WTC11 (cell line): ENCODE measurements around the gene TOM1. TPM values are rescaled to one million over a fixed set of nuclear protein-coding genes. Genes with fewer than 3 reads are reported as not detected.

Experiments
- ATAC-seq: fragments of 200-7000 bp; cut with Tn5 transposase; 2 replicates; pipeline ENCODE4 v1.10.0; 2021; ENCODE audit warnings: mild to moderate bottlenecking, moderate library complexity
- CTCF ChIA-PET: fragments of 300-600 bp; sonication (Branson Sonifier 250); formaldehyde crosslinking; loops from one replicate; lab custom pipeline; 2021; ENCODE audit warnings: antibody characterized with exemption; lab: Charles Lee
- POLR2A ChIA-PET: fragments of 350-600 bp; sonication (Branson Sonifier 250); formaldehyde crosslinking; loops from one replicate; lab custom pipeline; 2021; ENCODE audit warnings: antibody characterized with exemption; lab: Charles Lee
- DNase-seq: peaks from one replicate; pipeline ENCODE4 v3.0.0; 2021; ENCODE audit warnings: low spot score
- H3K27ac Mint-ChIP-seq: 2 replicates; pipeline ENCODE4 v1.8.0; 2021; ENCODE audit warnings: mixed read lengths
- H3K27me3 Mint-ChIP-seq: 2 replicates; pipeline ENCODE4 v1.8.0; 2021; ENCODE audit warnings: low read depth, mild to moderate bottlenecking, moderate library complexity, mixed read lengths
- H3K36me3 Mint-ChIP-seq: 2 replicates; pipeline ENCODE4 v1.8.0; 2021; ENCODE audit warnings: mixed read lengths
- H3K4me1 Mint-ChIP-seq: 2 replicates; pipeline ENCODE4 v1.8.0; 2022; ENCODE audit warnings: mixed read lengths
- H3K4me3 Mint-ChIP-seq: 2 replicates; pipeline ENCODE4 v1.8.0; 2021; ENCODE audit warnings: mild to moderate bottlenecking, moderate library complexity, mixed read lengths
- H3K9me3 Mint-ChIP-seq: 2 replicates; pipeline ENCODE4 v1.8.0; 2021; ENCODE audit warnings: mixed read lengths
- E2F1 ChIP-seq: sonication (generic); formaldehyde crosslinking; IDR thresholded peaks from 2 replicates; pipeline ENCODE4 v1.8.0; 2022; ENCODE audit warnings: mild to moderate bottlenecking, missing genetic modification reagents
- HMGXB4 ChIP-seq: sonication (generic); formaldehyde crosslinking; IDR thresholded peaks from 2 replicates; pipeline ENCODE4 v1.8.1; 2023; ENCODE audit warnings: mild to moderate bottlenecking, moderate library complexity, missing genetic modification reagents
- IRF1 ChIP-seq: sonication (generic); formaldehyde crosslinking; IDR thresholded peaks from 2 replicates; pipeline ENCODE4 v1.8.0; 2023; ENCODE audit warnings: missing genetic modification reagents
- JUN ChIP-seq: sonication (generic); formaldehyde crosslinking; IDR thresholded peaks from 2 replicates; pipeline ENCODE4 v1.8.0; 2023; ENCODE audit warnings: mild to moderate bottlenecking, missing genetic modification reagents
- NFE2L1 ChIP-seq: sonication (generic); formaldehyde crosslinking; IDR thresholded peaks from 2 replicates; pipeline ENCODE4 v1.8.1; 2023; ENCODE audit warnings: missing genetic modification reagents
- NFYB ChIP-seq: sonication (generic); formaldehyde crosslinking; conservative IDR thresholded peaks from 2 replicates; pipeline ENCODE4 v1.8.0; 2022; ENCODE audit warnings: low read depth, missing genetic modification reagents
- NR1H2 ChIP-seq: sonication (generic); formaldehyde crosslinking; IDR thresholded peaks from 2 replicates; pipeline ENCODE4 v1.9.0; 2021; ENCODE audit warnings: mild to moderate bottlenecking, moderate library complexity, missing genetic modification reagents
- NR2C2 ChIP-seq: sonication (generic); formaldehyde crosslinking; IDR thresholded peaks from 2 replicates; pipeline ENCODE4 v1.8.0; 2022; ENCODE audit warnings: mild to moderate bottlenecking, missing genetic modification reagents
- NR3C1 ChIP-seq: sonication (generic); formaldehyde crosslinking; conservative IDR thresholded peaks from 2 replicates; pipeline ENCODE4 v1.8.1; 2023; ENCODE audit warnings: low read depth, mild to moderate bottlenecking, missing genetic modification reagents
- PRDM15 ChIP-seq: sonication (generic); formaldehyde crosslinking; IDR thresholded peaks from 2 replicates; pipeline ENCODE4 v1.8.0; 2022; ENCODE audit warnings: missing genetic modification reagents
- PRRX2 ChIP-seq: fragments of 250-450 bp; sonication (Bioruptor Pico); IDR thresholded peaks from 2 replicates; pipeline ENCODE4 v1.8.0; 2021; ENCODE audit warnings: mild to moderate bottlenecking
- TCF7 ChIP-seq: sonication (generic); formaldehyde crosslinking; IDR thresholded peaks from 2 replicates; pipeline ENCODE4 v1.8.0; 2022; ENCODE audit warnings: mild to moderate bottlenecking, low read depth, missing genetic modification reagents, moderate library complexity
- TEAD1 ChIP-seq: sonication (generic); formaldehyde crosslinking; IDR thresholded peaks from 2 replicates; pipeline ENCODE4 v1.8.0; 2022; ENCODE audit warnings: mild to moderate bottlenecking, missing genetic modification reagents
- ZBTB21 ChIP-seq: sonication (generic); formaldehyde crosslinking; IDR thresholded peaks from 2 replicates; pipeline ENCODE4 v1.8.1; 2023; ENCODE audit warnings: mild to moderate bottlenecking, missing genetic modification reagents, borderline replicate concordance
- ZNF138 ChIP-seq: sonication (generic); formaldehyde crosslinking; conservative IDR thresholded peaks from 2 replicates; pipeline ENCODE4 v1.8.1; 2022; ENCODE audit warnings: mild to moderate bottlenecking, moderate library complexity, missing genetic modification reagents
- ZNF317 ChIP-seq: sonication (generic); formaldehyde crosslinking; IDR thresholded peaks from 2 replicates; pipeline ENCODE4 v1.8.1; 2023; ENCODE audit warnings: low read depth, mild to moderate bottlenecking, moderate library complexity, missing genetic modification reagents, borderline replicate concordance
- total RNA-seq: library from RNA; stranded (reverse); gene quantifications from 3 replicates; pipeline ENCODE4 v1.2.3, GENCODE V29; 2021
- TF ChIP-seq, protein P1 (sequence below): sonication (generic); formaldehyde crosslinking; IDR thresholded peaks from 2 replicates; pipeline ENCODE4 v1.8.1; 2023; ENCODE audit warnings: mild to moderate bottlenecking, missing genetic modification reagents, borderline replicate concordance
- TF ChIP-seq, protein P2 (sequence below): sonication (generic); formaldehyde crosslinking; IDR thresholded peaks from 2 replicates; pipeline ENCODE4 v1.8.1; 2023; ENCODE audit warnings: mild to moderate bottlenecking, missing genetic modification reagents, moderate library complexity

Gene TOM1
- total RNA-seq, 1 experiment from 2014 or later = 23.5 TPM

- DNase-seq (no peak), ATAC-seq (no peak)
- H3K9me3 Mint-ChIP-seq = no peaks in the 10 kb centered on the region
- CTCF ChIA-PET = no interaction called here
- H3K27ac Mint-ChIP-seq = no peak overlapping the region
- POLR2A ChIA-PET = no interaction called here
- no peaks in the 10 kb centered on the region for H3K27me3 Mint-ChIP-seq
- no peak for TF ChIP-seq NFE2L1 (CRISPR knock-in tag)
- no peak for TF ChIP-seq HMGXB4
- no peak for TF ChIP-seq ZNF138 (CRISPR knock-in tag)
- H3K4me1 Mint-ChIP-seq = no peaks in the 10 kb centered on the region
- no peak overlapping the region for H3K4me3 Mint-ChIP-seq
- no peaks in the 10 kb centered on the region for H3K36me3 Mint-ChIP-seq
These were observed 58.4 kb downstream of the TOM1 start for GRCh38 chr22:35357883-35358621.

GRCh38 chr22:35359380-35360065 lies 59.8 kb downstream of the TOM1 start:
- H3K27me3 Mint-ChIP-seq = no peaks in the 10 kb centered on the region
- no peaks in the 10 kb centered on the region for H3K4me1 Mint-ChIP-seq
- DNase-seq (no peak), ATAC-seq (no peak)
- no peak overlapping the region for H3K4me3 Mint-ChIP-seq
- no peaks in the 10 kb centered on the region for H3K36me3 Mint-ChIP-seq
- CTCF ChIA-PET = interaction anchor here (0.6 to 2.7 kb wide), 2 partner anchors 9 to 71 kb away, joined by 3 to 10 read pairs; no protein-coding TSS in a partner anchor
- no peaks in the 10 kb centered on the region for H3K9me3 Mint-ChIP-seq
- TF ChIP-seq NR1H2 = no peak
- POLR2A ChIA-PET = no interaction called here
- H3K27ac Mint-ChIP-seq = no peak overlapping the region

DNA sequence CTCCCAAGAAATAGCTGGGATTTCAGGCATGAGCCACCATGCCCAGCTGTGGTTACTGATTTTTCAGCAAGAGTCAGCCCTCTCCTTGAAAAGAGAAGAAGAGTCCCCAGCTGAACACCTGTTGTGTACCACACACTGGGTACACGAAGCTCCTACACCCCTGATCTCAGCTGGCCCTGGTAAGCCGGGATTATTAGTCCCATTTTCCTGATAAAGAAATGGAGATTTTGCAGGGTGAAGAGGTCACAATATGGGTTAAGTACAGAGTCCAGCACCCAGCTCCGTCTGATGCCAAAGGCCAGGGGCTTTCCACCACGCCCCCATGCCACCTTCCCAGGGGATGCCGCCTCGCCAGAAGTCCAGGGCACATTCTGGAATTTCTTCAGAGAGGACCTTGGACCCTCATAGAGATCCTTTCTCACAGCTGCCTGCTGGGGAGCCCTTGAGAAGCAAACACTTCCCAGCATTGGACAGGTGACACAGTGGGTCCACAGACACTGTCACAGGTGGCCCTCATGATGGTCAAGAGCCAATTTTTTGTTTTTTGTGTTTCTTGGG lies 61.4 kb downstream of the TOM1 start:
- Mint-ChIP-seq H3K27ac (no peak overlapping the region), H3K9me3 (no peaks in the 10 kb centered on the region), H3K27me3 (no peaks in the 10 kb centered on the region), H3K4me1 (no peaks in the 10 kb centered on the region), H3K36me3 (no peaks in the 10 kb centered on the region), H3K4me3 (no peak overlapping the region)
- POLR2A ChIA-PET = interaction anchor here (0.7 kb wide), 1 partner anchor 280 kb away, joined by 3 read pairs; no protein-coding TSS in a partner anchor
- ATAC-seq (no peak), DNase-seq (no peak)
- CTCF ChIA-PET = interaction anchor here (0.6 to 2.7 kb wide), 4 partner anchors 11 to 258 kb away, joined by 3 to 10 read pairs (median 5); no protein-coding TSS in a partner anchor
- TF ChIP-seq, protein P1, sequence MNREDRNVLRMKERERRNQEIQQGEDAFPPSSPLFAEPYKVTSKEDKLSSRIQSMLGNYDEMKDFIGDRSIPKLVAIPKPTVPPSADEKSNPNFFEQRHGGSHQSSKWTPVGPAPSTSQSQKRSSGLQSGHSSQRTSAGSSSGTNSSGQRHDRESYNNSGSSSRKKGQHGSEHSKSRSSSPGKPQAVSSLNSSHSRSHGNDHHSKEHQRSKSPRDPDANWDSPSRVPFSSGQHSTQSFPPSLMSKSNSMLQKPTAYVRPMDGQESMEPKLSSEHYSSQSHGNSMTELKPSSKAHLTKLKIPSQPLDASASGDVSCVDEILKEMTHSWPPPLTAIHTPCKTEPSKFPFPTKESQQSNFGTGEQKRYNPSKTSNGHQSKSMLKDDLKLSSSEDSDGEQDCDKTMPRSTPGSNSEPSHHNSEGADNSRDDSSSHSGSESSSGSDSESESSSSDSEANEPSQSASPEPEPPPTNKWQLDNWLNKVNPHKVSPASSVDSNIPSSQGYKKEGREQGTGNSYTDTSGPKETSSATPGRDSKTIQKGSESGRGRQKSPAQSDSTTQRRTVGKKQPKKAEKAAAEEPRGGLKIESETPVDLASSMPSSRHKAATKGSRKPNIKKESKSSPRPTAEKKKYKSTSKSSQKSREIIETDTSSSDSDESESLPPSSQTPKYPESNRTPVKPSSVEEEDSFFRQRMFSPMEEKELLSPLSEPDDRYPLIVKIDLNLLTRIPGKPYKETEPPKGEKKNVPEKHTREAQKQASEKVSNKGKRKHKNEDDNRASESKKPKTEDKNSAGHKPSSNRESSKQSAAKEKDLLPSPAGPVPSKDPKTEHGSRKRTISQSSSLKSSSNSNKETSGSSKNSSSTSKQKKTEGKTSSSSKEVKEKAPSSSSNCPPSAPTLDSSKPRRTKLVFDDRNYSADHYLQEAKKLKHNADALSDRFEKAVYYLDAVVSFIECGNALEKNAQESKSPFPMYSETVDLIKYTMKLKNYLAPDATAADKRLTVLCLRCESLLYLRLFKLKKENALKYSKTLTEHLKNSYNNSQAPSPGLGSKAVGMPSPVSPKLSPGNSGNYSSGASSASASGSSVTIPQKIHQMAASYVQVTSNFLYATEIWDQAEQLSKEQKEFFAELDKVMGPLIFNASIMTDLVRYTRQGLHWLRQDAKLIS (CRISPR knock-in tag) = no peak
- no peak for TF ChIP-seq NR3C1 (CRISPR knock-in tag)
- TF ChIP-seq ZBTB21 (CRISPR knock-in tag) = no peak
- no peak for TF ChIP-seq NFYB (CRISPR knock-in tag)
- TF ChIP-seq, protein P2, sequence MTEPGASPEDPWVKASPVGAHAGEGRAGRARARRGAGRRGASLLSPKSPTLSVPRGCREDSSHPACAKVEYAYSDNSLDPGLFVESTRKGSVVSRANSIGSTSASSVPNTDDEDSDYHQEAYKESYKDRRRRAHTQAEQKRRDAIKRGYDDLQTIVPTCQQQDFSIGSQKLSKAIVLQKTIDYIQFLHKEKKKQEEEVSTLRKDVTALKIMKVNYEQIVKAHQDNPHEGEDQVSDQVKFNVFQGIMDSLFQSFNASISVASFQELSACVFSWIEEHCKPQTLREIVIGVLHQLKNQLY (CRISPR knock-in tag) = no peak
- TF ChIP-seq E2F1 (CRISPR knock-in tag) = no peak
- no peak for TF ChIP-seq JUN (CRISPR knock-in tag)
- TF ChIP-seq TCF7 (CRISPR knock-in tag) = no peak
- TF ChIP-seq PRDM15 (CRISPR knock-in tag) = no peak
- no peak for TF ChIP-seq TEAD1 (CRISPR knock-in tag)
- TF ChIP-seq NR2C2 (CRISPR knock-in tag) = no peak
- no peak for TF ChIP-seq PRRX2 (CRISPR knock-in tag)
- no peak for TF ChIP-seq IRF1 (CRISPR knock-in tag)
- TF ChIP-seq ZNF317 (CRISPR knock-in tag) = no peak
